NCI-H146 (cell line): Measurements from ENCODE around the gene HIRIP3.

ENCODE experiments used
- DNase-seq: peaks from one replicate; lab custom pipeline; 2025; lab: John Stamatoyannopoulos, UW

Gene HIRIP3

GRCh38 chr16:29983420-29984136, 11.8 kb downstream of the HIRIP3 start:
- DNase-seq, result no peak

GRCh38 chr16:29982560-29983419, 12.6 kb downstream of the HIRIP3 start:
- DNase-seq, result no peak

- DNase-seq, result no peak
These were observed 16.7 kb downstream of the HIRIP3 start for GRCh38 chr16:29978564-29979270.

- DNase-seq, result no peak
These were observed 17.3 kb downstream of the HIRIP3 start for GRCh38 chr16:29978081-29978480.

GRCh38 chr16:29977063-29977825, 18.2 kb downstream of the HIRIP3 start:
- DNase-seq, result no peak

GRCh38 chr16:29975811-29976511, 19.5 kb downstream of the HIRIP3 start:
- no peak for DNase-seq

- DNase-seq, result no peak
These were observed 20.3 kb downstream of the HIRIP3 start for GRCh38 chr16:29975134-29975538.

GRCh38 chr16:29974291-29975133, 20.9 kb downstream of the HIRIP3 start:
- peak; percentile 44 for DNase-seq

GRCh38 chr16:29973384-29974246, 21.8 kb downstream of the HIRIP3 start, which contains the start of gene TAOK2:
Gene TAOK2 (plus strand): TSS chr16:29973868. CDS start chr16:29977773, 3,905 bp downstream.
- peak; percentile 100 for DNase-seq

GRCh38 chr16:29972992-29973383, 22.4 kb downstream of the HIRIP3 start:
- no peak for DNase-seq

GRCh38 chr16:29972500-29972899, 22.9 kb downstream of the HIRIP3 start:
- DNase-seq, result no peak

- DNase-seq, result no peak
These were observed 24.1 kb downstream of the HIRIP3 start for GRCh38 chr16:29971304-29971703.

- DNase-seq, result no peak
These were observed 27.2 kb downstream of the HIRIP3 start for GRCh38 chr16:29968205-29968604.

- no peak for DNase-seq
These were observed 32.2 kb downstream of the HIRIP3 start for GRCh38 chr16:29963021-29963743.

GRCh38 chr16:29962344-29962994, 32.9 kb downstream of the HIRIP3 start:
- DNase-seq, result no peak

- peak; percentile 90 for DNase-seq
These were observed 33.7 kb downstream of the HIRIP3 start, which contains the start of gene TMEM219 for GRCh38 chr16:29961479-29962343. Gene TMEM219 (plus strand): TSS chr16:29962079. CDS start chr16:29963144, 1,065 bp downstream.

GRCh38 chr16:29961127-29961478, 34.3 kb downstream of the HIRIP3 start:
- DNase-seq, result no peak
